ENCODE measurements around the gene PCNX2. TPM values are rescaled to one million over a fixed set of nuclear protein-coding genes. Genes with fewer than 3 reads are reported as not detected.
"Not testable (repeated sequence)": the region's sequence is repeated elsewhere in the genome, so short reads cannot be mapped to it uniquely, and the experiment has no call there.

PCNX2 gene
- total and polyA plus RNA-seq, 5 donors from 2014 or later, result 1.6 to 42.3 (median 3.1) TPM

GRCh38 chr1:233080827-233081226 is 214.7 kb downstream of the PCNX2 start:
- H3K4me3 ChIP-seq (ENCODE audit: low read depth, low read length); H3K36me3 ChIP-seq (ENCODE audit: control insufficient read depth, insufficient read depth, low read length); H3K27ac ChIP-seq (ENCODE audit: insufficient read depth, low read length, poor library complexity, severe bottlenecking); H3K27me3 Mint-ChIP-seq; H3K4me1 ChIP-seq (ENCODE audit: control insufficient read depth, insufficient read depth, low read length, poor library complexity, severe bottlenecking); H3K9me3 ChIP-seq (ENCODE audit: control insufficient read depth in 2 of 2, low read length in 2 of 2); H3K4me1 Mint-ChIP-seq; H3K27me3 ChIP-seq (ENCODE audit: control insufficient read depth, insufficient read depth, low read length); ATAC-seq (ENCODE audit: low read depth in 2 of 2); H3K9me3 Mint-ChIP-seq; H3K27ac Mint-ChIP-seq; H3K4me3 Mint-ChIP-seq; DNase-seq: not testable (repeated sequence)
- H3K36me3 Mint-ChIP-seq, result peaks cover 33% of the 10 kb centered on the region

GRCh38 chr1:233080286-233080685 is 215.2 kb downstream of the PCNX2 start:
- Mint-ChIP-seq H3K4me3 (no peak overlapping the region), H3K9me3 (peaks cover 0 to 2% (median 0%) of the 10 kb centered on the region in 7 donors), H3K27me3 (no peaks in the 10 kb centered on the region), H3K27ac (no peak overlapping the region), H3K36me3 (peaks cover 35% of the 10 kb centered on the region), H3K4me1 (no peaks in the 10 kb centered on the region)
- H3K27ac ChIP-seq (ENCODE audit: insufficient read depth, low read length, poor library complexity, severe bottlenecking), result no peak overlapping the region
- DNase-seq (no peak), ATAC-seq (ENCODE audit: low read depth in 2 of 2) (no peak)
- H3K4me1 ChIP-seq (ENCODE audit: control insufficient read depth, insufficient read depth, low read length, poor library complexity, severe bottlenecking), result no peaks in the 10 kb centered on the region
- H3K4me3 ChIP-seq (ENCODE audit: low read depth, low read length), result no peak overlapping the region
- no peaks in the 10 kb centered on the region for H3K27me3 ChIP-seq (ENCODE audit: control insufficient read depth, insufficient read depth, low read length)
- no peaks in the 10 kb centered on the region for H3K9me3 ChIP-seq (ENCODE audit: control insufficient read depth in 2 of 2, low read length in 2 of 2)
- H3K36me3 ChIP-seq (ENCODE audit: control insufficient read depth, insufficient read depth, low read length), result no peaks in the 10 kb centered on the region

- no peaks in the 10 kb centered on the region for H3K4me1 Mint-ChIP-seq
- no peak overlapping the region for H3K27ac Mint-ChIP-seq
- DNase-seq (no peak), ATAC-seq (ENCODE audit: low read depth in 2 of 2) (no peak)
- Histone ChIP-seq H3K9me3 (ENCODE audit: control insufficient read depth in 2 of 2, low read length in 2 of 2) (no peaks in the 10 kb centered on the region), H3K27me3 (ENCODE audit: control insufficient read depth, insufficient read depth, low read length) (no peaks in the 10 kb centered on the region), H3K4me1 (ENCODE audit: control insufficient read depth, insufficient read depth, low read length, poor library complexity, severe bottlenecking) (no peaks in the 10 kb centered on the region), H3K27ac (ENCODE audit: insufficient read depth, low read length, poor library complexity, severe bottlenecking) (no peak overlapping the region), H3K4me3 (ENCODE audit: low read depth, low read length) (no peak overlapping the region), H3K36me3 (ENCODE audit: control insufficient read depth, insufficient read depth, low read length) (no peaks in the 10 kb centered on the region)
- H3K36me3 Mint-ChIP-seq, result peaks cover 37% of the 10 kb centered on the region
- peaks cover 0 to 2% (median 0%) of the 10 kb centered on the region in 7 donors for H3K9me3 Mint-ChIP-seq
- H3K4me3 Mint-ChIP-seq, result no peak overlapping the region
- H3K27me3 Mint-ChIP-seq, result no peaks in the 10 kb centered on the region
Observed at GRCh38 chr1:233079574-233079973, 216.0 kb downstream of the PCNX2 start.

GRCh38 chr1:233078396-233078795 is 217.1 kb downstream of the PCNX2 start:
- H3K27ac Mint-ChIP-seq, result no peak overlapping the region
- Histone ChIP-seq H3K4me3 (ENCODE audit: low read depth, low read length) (no peak overlapping the region), H3K9me3 (ENCODE audit: control insufficient read depth in 2 of 2, low read length in 2 of 2) (no peaks in the 10 kb centered on the region), H3K27me3 (ENCODE audit: control insufficient read depth, insufficient read depth, low read length) (no peaks in the 10 kb centered on the region), H3K36me3 (ENCODE audit: control insufficient read depth, insufficient read depth, low read length) (no peaks in the 10 kb centered on the region), H3K27ac (ENCODE audit: insufficient read depth, low read length, poor library complexity, severe bottlenecking) (no peak overlapping the region), H3K4me1 (ENCODE audit: control insufficient read depth, insufficient read depth, low read length, poor library complexity, severe bottlenecking) (no peaks in the 10 kb centered on the region)
- H3K4me1 Mint-ChIP-seq, result no peaks in the 10 kb centered on the region
- H3K4me3 Mint-ChIP-seq, result no peak overlapping the region
- H3K36me3 Mint-ChIP-seq, result peaks cover 37% of the 10 kb centered on the region
- no peak for DNase-seq
- H3K27me3 Mint-ChIP-seq, result no peaks in the 10 kb centered on the region
- ATAC-seq (ENCODE audit: low read depth in 2 of 2), result no peak
- H3K9me3 Mint-ChIP-seq, result peaks cover 0 to 4% (median 1%) of the 10 kb centered on the region in 7 donors

GRCh38 chr1:233075915-233076295 is 219.6 kb downstream of the PCNX2 start:
- ATAC-seq (ENCODE audit: low read depth in 2 of 2) (no peak), DNase-seq (no peak)
- Histone ChIP-seq H3K4me3 (ENCODE audit: low read depth, low read length) (no peak overlapping the region), H3K27ac (ENCODE audit: insufficient read depth, low read length, poor library complexity, severe bottlenecking) (no peak overlapping the region), H3K9me3 (ENCODE audit: control insufficient read depth in 2 of 2, low read length in 2 of 2) (no peaks in the 10 kb centered on the region), H3K36me3 (ENCODE audit: control insufficient read depth, insufficient read depth, low read length) (no peaks in the 10 kb centered on the region), H3K4me1 (ENCODE audit: control insufficient read depth, insufficient read depth, low read length, poor library complexity, severe bottlenecking) (no peaks in the 10 kb centered on the region), H3K27me3 (ENCODE audit: control insufficient read depth, insufficient read depth, low read length) (no peaks in the 10 kb centered on the region)
- Mint-ChIP-seq H3K9me3 (peaks cover 0 to 5% (median 2%) of the 10 kb centered on the region in 7 donors), H3K4me3 (no peak overlapping the region), H3K36me3 (peaks cover 29% of the 10 kb centered on the region), H3K27ac (no peak overlapping the region), H3K4me1 (no peaks in the 10 kb centered on the region), H3K27me3 (no peaks in the 10 kb centered on the region)

- Mint-ChIP-seq H3K9me3 (peaks cover 0 to 5% (median 0%) of the 10 kb centered on the region in 7 donors), H3K4me3 (no peak overlapping the region), H3K27me3 (no peaks in the 10 kb centered on the region), H3K36me3 (peaks cover 21% of the 10 kb centered on the region), H3K4me1 (no peaks in the 10 kb centered on the region), H3K27ac (no peak overlapping the region)
- no peak for ATAC-seq (ENCODE audit: low read depth in 2 of 2)
- Histone ChIP-seq H3K27ac (ENCODE audit: insufficient read depth, low read length, poor library complexity, severe bottlenecking) (no peak overlapping the region), H3K27me3 (ENCODE audit: control insufficient read depth, insufficient read depth, low read length) (no peaks in the 10 kb centered on the region), H3K4me3 (ENCODE audit: low read depth, low read length) (no peak overlapping the region), H3K36me3 (ENCODE audit: control insufficient read depth, insufficient read depth, low read length) (no peaks in the 10 kb centered on the region), H3K4me1 (ENCODE audit: control insufficient read depth, insufficient read depth, low read length, poor library complexity, severe bottlenecking) (no peaks in the 10 kb centered on the region), H3K9me3 (ENCODE audit: control insufficient read depth in 2 of 2, low read length in 2 of 2) (no peaks in the 10 kb centered on the region)
- no peak for DNase-seq
Observed at GRCh38 chr1:233066087-233066486, 229.4 kb downstream of the PCNX2 start.

GRCh38 chr1:233065685-233066084 is 229.8 kb downstream of the PCNX2 start:
- Histone ChIP-seq H3K27ac (ENCODE audit: insufficient read depth, low read length, poor library complexity, severe bottlenecking) (no peak overlapping the region), H3K36me3 (ENCODE audit: control insufficient read depth, insufficient read depth, low read length) (no peaks in the 10 kb centered on the region), H3K4me3 (ENCODE audit: low read depth, low read length) (no peak overlapping the region), H3K4me1 (ENCODE audit: control insufficient read depth, insufficient read depth, low read length, poor library complexity, severe bottlenecking) (no peaks in the 10 kb centered on the region), H3K9me3 (ENCODE audit: control insufficient read depth in 2 of 2, low read length in 2 of 2) (no peaks in the 10 kb centered on the region), H3K27me3 (ENCODE audit: control insufficient read depth, insufficient read depth, low read length) (no peaks in the 10 kb centered on the region)
- DNase-seq, result no peak
- Mint-ChIP-seq H3K36me3 (peaks cover 21% of the 10 kb centered on the region), H3K4me1 (no peaks in the 10 kb centered on the region), H3K27ac (no peak overlapping the region), H3K4me3 (no peak overlapping the region), H3K27me3 (no peaks in the 10 kb centered on the region), H3K9me3 (peaks cover 0 to 5% (median 0%) of the 10 kb centered on the region in 7 donors)
- no peak for ATAC-seq (ENCODE audit: low read depth in 2 of 2)

- no peaks in the 10 kb centered on the region for H3K27me3 Mint-ChIP-seq
- H3K4me3 Mint-ChIP-seq, result no peak overlapping the region
- no peaks in the 10 kb centered on the region for H3K9me3 ChIP-seq (ENCODE audit: control insufficient read depth in 2 of 2, low read length in 2 of 2)
Observed at GRCh38 chr1:233064988-233065387, 230.5 kb downstream of the PCNX2 start.

More at GRCh38 chr1:233064988-233065387, 230.5 kb downstream of the PCNX2 start:
- DNase-seq (no peak), ATAC-seq (ENCODE audit: low read depth in 2 of 2) (no peak)
- H3K27ac ChIP-seq (ENCODE audit: insufficient read depth, low read length, poor library complexity, severe bottlenecking), result no peak overlapping the region
- Mint-ChIP-seq H3K9me3 (peaks cover 0 to 5% (median 0%) of the 10 kb centered on the region in 7 donors), H3K4me1 (no peaks in the 10 kb centered on the region), H3K36me3 (peaks cover 21% of the 10 kb centered on the region), H3K27ac (no peak overlapping the region)
- no peaks in the 10 kb centered on the region for H3K36me3 ChIP-seq (ENCODE audit: control insufficient read depth, insufficient read depth, low read length)
- no peak overlapping the region for H3K4me3 ChIP-seq (ENCODE audit: low read depth, low read length)
- H3K27me3 ChIP-seq (ENCODE audit: control insufficient read depth, insufficient read depth, low read length), result no peaks in the 10 kb centered on the region
- H3K4me1 ChIP-seq (ENCODE audit: control insufficient read depth, insufficient read depth, low read length, poor library complexity, severe bottlenecking), result no peaks in the 10 kb centered on the region
